Hindlimb muscle (tissue), 1 donor: ENCODE data around the gene TRNAU1AP. TPM values are rescaled to one million over a fixed set of nuclear protein-coding genes. Genes with fewer than 3 reads are reported as not detected.
"Not testable (repeated sequence)": the region's sequence is repeated elsewhere in the genome, so short reads cannot be mapped to it uniquely, and the experiment has no call there.

Source experiments
- DNase-seq: peaks from one replicate; pipeline ENCODE4 v3.0.0-alpha.2; 2013
- polyA plus RNA-seq: library from polyadenylated mRNA; unstranded; fragments of 120-200 nt; gene quantifications from one replicate; pipeline ENCODE4 v1.2.1, GENCODE V29; 2013; ENCODE audit not compliant: insufficient read length

TRNAU1AP gene
- polyA plus RNA-seq, 1 donor: 20.9 TPM

DNA sequence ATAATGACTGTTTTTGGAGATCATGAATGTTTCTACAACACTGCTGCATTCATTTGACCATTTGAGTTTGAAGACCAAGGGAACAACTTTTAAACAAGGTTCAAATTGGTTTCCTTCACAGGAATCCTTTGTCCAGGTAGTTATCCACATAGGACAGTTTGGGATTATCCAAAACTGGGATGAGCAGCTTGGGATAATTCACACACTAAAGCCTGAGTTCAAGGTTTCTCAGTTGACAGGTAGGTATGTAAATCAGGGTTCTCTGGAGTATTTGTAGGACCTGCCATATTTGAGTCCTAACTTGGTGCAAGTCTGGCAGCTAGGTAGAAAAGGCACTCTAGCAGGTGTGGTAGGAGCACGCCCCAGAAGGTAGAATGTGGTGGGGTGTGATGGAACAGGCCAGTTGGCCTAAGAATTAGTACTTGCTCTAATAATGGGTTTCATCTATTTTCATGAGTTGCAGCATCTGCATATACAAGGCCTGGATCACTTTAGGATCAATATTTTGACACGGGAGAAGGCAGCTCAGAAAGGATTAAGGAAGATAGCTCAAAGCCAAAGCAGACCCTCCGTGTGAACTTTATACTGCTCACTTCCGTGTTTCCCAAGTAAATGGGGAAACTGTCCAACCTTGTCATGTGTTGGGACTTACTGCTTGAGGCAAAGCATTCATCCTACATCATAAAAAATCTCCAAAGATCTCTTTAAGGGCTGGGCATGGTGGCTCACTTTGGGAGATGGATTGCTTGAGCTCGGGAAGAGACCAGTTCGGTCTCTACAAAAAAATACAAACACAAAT, 25.1 kb downstream of the TRNAU1AP start:
- DNase-seq: no peak

DNA sequence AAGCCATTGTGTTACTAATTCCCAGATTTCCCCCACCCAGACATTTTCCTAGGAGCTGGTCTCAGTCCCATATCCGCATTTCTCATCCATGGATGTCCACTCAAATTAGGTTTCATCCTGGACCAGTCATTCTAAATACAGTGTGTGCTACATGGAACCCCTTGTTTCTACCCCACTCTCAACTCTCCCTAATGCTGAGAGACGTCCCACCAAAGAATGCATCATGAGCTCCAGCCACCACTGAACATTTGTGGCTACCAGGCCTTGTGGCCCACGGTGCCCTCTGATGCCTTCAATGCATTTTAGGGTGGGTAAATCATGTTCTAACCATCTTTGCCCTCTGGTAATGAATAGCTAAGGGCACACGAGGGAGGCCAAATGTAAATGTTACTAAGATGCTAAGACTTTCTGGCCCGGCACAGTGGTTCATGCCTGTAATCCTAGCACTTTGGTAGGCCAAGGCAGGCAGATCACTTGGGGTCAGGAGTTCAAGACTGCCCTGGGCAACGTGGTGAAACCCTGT, 25.9 kb downstream of the TRNAU1AP start:
- no peak for DNase-seq

DNA sequence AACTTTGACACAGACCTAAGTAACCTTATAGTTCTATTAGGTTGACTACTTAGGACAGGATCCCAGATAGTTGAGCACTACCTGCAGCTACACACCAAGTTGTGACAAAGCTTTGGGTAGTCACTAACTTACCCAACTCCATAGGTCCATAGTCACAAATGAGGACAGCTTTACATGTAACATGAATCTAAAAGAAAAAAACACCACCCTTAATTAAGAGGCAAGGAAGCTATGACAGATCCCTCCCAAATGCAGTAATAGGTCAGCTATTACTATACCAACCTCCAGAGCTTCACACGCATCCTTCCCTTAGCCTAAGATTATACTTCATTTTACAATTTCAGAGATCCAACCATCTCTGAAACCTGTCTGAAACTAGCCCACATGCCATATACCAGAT, 26.5 kb downstream of the TRNAU1AP start:
- no peak for DNase-seq

DNA sequence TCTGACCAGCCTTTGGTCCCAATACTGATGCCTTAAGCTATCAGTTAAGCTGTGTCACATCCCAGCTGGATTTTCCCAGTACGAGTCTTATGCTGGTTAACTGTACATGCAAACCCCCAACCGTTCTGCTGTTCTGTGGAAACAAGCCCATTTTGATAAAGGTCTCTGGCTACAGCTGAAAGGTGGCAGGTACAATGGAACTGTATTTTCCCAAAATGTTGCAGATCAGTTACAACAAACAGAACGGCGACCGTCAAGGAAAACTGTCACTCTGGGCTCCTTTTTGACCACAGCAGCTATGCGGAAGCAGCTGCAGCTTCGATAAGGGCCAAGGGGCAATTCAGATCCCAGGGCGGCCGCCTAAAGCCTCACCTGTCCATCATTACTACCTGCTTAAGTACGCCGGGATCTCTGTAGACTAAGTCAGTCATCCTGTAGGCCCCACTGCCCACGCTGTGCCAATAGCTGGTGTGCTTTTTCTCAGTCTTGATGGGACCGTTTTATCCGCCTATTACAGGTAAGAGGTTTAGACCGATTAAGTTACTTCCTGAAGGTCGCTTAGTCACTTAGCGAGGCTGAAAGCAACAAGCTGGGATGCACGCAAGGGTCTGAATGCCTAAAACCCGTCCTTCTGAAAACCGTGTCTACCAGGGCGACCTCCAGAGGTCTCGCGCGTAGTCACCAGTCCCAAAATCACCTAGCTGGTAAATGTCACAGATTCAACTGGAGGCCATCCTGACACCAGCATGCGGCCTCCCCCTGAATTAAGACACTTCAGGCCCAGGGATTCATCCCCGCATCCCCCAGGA, 28.0 kb downstream of the TRNAU1AP start:
- peak; percentile 19 for DNase-seq

DNA sequence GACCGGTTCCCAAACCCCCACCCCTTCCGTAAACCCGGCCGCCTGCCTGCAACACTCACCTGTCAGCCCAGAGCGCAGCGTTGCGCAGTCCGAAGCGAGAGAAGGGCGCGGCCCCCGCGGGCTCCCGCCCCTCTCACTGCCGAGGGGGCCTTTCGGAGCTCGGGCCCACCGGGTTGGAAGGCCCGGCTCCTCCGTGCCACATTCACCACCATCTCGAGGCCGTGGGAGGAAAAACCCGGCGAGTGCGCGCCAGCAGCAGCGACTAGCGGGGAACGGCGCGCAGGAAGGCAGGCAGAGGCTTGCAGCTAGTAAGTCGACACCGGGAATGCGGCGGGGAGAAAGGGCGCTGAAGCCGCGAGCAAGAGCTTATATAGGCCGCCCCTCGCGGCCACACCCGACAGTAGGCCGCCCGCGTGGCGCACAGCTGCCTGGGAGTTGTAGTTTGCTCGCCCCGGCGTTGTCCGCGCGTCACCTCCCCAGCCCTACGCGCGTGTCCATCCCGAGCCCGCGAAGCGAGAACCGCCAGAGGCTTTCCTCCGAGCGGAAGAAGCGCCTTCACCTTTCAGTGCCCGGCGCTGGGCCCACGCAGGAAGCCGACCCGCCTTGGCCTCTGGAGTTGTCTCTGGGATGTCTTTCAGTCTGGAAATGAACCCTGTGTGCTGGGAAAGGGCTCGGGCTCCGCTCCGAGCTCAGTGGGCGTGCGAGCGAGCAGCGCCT, 28.8 kb downstream of the TRNAU1AP start:
- peak; percentile 96 for DNase-seq

DNA sequence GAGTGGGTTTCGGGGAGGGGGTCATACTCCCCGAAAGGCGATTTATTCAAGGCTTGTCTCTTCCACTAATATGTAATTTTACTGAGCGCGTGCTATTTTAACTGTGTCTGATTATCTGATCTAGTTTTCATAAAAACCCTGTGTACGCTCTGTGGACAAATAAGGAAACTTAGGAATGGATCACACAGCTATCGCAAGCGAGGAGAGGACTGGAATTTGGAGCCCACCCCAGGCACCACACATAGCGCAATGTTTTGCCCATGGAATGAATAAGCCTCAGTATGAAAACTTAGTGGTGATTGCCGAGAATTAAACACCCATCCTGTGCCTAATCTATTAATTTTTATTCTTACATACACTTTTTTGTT, 29.3 kb downstream of the TRNAU1AP start:
- no peak for DNase-seq

DNA sequence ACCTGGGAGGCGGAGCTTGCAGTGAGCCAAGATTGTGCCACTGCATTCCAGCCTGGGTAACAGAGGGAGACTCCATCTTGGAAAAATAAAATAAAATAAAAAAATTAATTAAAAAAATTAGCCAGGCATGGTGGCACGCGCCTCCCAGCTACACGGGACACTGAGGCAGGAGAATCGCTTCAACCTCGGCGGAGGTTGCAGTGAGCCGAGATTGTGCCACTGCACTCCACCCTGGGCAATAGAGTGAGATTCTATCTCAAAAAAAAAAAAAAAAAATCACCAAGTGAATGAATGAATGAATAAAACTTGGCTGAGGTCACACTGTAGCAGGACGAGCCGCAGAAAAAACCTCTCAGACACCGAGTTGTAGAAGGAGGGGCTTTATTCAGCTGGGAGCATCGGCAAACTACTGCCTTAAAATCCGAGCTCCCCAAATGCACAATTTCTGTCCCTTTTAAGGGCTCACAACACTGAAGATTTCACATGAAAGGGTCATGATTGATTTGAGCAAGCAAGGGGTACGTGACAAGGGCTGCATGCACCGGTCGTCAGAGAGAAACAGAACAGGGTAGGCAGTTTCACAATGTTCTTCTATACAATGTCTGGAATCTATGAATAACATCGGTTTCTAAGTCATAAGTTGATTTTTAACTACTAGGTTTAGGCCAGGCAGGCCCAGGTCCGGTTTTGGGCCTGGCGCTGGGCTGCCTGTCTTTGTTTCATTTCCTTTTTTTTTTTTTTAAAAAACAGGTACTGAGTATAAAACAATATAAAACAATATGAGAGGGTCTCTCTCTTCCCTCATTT, 33.9 kb downstream of the TRNAU1AP start:
- not testable (repeated sequence) for DNase-seq

DNA sequence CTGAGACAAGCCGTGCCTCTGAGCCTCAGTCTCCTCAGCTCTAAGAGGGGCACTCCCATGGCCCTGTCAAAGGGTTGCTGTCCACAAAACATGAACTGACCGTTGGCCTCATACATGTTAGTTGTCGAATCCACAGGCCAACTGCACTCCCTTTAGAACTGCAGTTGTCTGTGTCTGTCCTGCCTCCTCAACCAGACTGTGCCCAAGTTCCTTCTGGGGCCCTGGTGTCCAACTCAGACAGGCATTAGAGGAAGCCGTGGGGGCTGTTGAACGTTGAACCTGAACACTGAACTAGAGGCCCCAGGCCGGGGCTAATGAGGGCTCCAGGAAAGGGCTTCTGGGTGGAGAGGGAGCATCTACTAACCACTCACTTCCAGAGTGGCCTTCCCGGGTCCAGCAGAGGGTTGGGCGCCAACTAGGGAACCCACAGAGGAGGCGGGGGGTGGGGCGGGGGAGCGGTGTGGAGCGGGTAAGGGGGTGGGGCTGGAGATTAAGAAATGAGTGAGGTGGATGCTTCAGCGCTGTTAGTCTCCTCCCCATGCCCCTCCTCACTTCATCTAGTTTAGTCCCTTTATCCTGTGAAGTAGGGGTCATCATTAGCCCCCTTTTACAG, 38.9 kb downstream of the TRNAU1AP start, which contains the start of gene RAB42:
Gene RAB42 (plus strand): TSS at position 558 of the 613 bp plus-strand sequence. CDS start 247 bp downstream, outside the sequence.
- DNase-seq: no peak

DNA sequence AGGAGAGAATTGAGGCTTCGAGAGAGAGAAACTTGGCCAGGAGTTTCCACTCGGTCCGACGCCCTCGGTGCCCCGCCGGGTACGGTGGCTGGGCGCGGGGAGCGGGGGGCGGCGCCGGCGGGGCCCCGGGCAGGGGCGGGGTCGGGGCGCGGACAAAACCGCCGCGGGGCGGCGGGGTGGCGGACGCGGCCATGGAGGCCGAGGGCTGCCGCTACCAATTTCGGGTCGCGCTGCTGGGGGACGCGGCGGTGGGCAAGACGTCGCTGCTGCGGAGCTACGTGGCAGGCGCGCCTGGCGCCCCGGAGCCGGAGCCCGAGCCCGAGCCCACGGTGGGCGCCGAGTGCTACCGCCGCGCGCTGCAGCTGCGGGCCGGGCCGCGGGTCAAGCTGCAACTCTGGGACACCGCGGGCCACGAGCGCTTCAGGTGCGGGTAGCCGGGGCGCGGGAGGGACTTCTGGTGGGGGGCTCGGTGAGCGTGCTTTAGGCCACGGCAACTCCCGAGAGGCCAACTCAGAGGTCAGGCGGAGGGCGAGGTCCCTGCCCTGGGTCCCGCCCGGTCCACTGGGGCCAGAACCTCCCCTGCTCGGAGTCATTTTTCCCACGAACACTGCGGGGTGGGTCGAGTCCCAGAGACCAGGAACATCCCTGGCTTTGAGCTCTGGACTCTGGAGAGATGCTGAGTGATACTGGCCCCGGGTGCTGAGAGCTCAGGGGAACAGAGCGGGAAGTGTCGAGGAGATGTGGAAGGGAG, 39.6 kb downstream of the TRNAU1AP start:
- DNase-seq: peak; percentile 46

DNA sequence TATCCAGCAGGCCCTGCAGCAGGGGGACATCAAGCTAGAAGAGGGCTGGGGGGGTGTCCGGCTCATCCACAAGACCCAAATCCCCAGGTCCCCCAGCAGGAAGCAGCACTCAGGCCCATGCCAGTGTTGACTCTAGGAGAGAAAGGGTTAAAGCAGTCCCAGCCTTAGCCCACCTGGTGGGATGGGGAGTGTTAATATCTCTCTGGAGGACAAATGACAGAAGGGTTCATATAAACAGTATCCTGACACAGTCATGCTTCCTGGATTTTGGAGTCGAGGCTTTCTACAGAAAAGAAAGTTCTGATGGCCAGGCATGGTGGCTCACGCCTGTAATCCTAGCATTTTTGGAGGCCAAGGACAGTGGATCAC, 41.1 kb downstream of the TRNAU1AP start:
- not testable (repeated sequence) for DNase-seq

DNA sequence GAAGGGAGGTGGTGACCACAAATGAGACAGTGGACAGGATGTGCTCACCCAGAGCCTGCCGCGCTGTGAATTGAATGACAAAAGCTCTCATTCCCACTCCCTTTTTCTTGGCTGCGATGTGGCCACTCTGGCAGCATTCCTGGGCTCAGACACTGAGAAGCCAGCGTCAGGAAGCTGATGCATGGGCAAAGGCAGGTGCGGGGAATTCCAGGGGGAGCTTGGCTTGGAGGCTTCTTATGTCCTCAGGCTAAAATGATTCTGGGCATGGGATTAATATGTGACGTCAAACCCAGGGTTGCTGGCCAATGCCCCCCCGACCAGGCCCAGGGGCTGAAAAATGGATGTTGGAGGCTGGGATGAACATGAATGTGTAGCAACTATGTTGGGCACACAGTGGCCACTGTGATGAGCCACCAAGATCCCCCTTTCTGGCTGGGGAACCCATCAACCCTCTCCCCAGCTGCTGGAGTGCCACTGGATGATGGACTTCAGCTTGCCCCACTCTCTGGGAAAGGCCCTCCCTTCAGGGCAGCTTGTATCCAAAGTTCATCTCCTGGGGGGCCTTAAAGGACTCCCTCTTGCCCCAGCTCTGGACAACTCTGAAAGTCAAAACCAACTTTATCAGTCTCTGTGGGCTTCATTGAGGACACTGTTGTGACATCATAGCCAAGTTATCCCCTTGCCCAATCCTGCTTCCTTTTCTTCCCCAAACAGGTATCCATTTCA, 42.0 kb downstream of the TRNAU1AP start:
- peak; percentile 62 for DNase-seq

DNA sequence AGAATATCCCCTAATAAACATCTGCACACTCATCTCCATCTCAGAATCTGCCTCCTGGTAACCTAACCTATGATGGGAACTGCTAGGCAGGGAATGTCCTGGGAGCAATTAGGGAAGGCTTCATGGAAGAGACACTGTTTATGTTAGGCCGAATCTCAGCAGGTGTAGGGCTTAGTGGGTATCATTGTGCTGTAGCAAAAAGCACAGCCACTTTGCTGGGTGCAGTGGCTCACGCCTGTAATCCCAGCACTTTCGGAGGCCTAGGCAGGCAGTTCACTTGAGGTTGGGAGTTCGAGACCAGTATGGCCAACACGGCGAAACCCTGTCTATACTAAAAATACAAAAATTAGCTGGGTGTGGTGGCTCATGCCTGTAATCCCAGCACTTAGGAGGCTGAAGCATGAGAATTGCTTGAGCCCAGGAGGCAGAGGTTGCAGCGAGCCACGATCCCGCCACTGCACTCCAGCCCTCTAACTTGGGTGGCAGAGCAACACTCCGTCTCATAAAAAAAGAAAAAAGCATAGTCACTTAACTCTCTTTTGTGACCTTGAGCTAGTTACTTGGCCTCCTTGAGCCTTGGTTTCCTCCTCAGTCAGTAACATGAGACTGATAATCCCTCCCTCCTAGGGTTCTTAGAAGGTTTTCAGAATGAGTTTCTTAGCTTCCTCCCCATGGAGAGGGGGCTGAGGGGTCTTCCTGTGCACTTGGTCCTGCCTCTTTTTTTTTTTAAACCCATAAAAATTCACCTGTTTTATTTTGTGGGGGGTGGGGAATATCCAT, 42.7 kb downstream of the TRNAU1AP start:
- DNase-seq: no peak

DNA sequence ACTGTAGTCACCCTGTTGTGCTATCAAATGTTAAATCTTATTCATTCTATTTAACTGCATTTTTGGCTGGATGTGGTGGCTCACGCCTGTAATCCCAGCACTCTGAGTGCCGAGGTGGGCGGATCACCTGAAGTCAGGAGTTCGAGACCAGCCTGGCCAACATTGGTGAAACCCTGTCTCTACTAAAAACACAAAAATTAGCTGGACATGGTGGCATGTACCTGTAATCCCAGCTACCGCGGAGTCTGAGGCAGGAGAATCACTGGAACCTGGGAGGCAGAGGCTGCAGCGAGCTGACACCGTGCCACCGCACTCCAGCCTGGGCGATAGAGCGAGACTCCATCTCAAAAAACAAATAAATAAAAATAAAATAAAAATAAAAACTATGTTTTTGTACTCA, 43.4 kb downstream of the TRNAU1AP start:
- not testable (repeated sequence) for DNase-seq

DNA sequence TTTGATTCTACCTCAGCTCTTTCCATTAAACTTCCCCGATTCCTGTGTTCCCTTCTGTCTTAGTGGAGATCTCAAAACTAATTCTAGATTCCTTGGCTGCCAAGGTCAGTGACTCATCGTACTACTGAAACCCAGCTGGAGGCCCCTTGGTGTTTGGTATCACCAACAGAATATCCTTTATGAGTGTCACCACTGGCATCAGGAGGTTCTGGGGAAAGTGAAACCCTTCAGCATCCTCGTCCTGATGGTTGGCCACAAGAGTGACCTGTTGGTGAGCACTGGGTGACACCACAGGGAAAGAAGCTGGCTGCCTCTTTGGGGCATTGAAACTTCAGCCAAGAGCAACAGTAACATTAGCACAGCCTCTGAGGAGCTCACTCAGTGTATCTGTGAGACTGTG, 48.8 kb downstream of the TRNAU1AP start:
- no peak for DNase-seq

DNA sequence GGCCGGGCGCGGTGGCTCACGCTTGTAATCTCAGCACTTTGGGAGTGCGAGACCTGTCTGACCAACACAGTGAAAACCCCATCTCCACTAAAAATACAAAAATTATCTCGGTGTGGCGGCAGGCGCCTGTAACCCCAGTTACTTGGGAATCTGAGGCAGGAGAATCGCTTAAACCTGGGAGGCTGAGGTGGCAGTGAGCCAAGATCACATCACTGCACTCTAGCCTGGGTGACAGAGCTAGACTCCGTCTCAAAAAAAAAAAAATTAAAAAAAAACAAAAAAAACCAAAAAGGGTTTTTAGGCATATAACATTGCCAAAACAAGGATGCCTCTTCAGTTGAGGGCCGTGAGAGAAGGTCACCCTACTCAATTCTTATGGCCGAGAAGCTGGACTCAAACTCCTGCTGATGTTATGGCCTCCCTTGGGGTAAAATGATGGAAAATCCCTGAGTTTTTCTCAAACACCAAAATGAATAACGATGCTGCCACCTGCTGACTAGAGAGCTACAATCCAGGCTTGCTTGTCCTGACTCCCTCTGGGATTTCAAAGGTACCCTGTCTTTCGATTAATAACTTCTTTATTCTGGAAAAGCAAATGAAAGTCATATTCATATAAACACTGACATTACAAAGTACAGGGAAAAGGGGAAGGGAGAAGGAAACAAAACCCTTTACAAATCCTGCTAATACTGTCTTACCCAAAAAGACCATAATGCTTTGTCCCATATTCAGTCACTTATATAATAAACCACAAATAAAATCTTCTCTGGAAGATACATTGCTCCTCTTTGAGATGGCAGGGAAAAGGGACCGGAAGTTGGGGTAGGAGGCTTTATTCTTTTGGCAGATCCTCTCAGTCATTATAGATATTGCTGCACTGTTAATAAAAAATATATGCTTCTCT, 49.9 kb downstream of the TRNAU1AP start:
- DNase-seq: peak; percentile 84

DNA sequence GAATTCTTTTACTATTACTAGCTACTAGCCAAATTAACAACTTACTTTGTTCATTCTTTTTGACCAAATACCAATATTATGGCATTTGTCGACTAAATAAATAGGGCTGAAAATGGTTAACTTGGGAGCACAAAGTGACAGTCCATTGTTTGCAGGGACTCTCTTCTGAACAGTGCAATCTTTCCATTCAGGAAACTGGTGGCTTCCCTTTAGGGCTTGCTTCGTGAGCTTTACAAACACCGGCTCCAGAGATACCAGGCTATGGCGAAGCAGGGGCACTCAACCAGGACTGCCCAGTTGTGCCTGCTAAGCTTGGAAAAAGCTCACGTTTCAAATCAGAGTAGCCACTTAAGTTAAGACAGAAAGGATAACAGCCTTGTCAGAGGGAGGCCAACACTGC, 51.5 kb downstream of the TRNAU1AP start:
- DNase-seq: no peak

DNA sequence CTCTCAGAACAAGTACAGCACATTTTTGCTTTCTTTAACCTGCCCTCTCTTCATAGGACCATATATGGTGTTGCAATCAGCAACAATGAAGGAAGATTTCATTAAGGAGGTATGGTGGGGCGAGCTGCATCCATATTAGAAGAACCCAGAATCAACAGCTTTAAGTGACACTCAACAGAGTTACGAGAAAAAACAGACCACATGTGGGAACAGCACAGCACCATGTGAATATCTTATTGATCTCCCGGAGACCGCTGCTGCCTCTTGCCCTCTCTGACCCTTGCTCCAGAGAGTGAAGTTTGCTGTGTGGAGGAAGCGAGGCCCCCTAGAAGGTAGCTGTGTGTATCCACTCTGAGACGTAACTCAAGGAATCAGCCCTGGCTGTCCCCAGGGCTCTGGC, 52.1 kb downstream of the TRNAU1AP start:
- DNase-seq: no peak

DNA sequence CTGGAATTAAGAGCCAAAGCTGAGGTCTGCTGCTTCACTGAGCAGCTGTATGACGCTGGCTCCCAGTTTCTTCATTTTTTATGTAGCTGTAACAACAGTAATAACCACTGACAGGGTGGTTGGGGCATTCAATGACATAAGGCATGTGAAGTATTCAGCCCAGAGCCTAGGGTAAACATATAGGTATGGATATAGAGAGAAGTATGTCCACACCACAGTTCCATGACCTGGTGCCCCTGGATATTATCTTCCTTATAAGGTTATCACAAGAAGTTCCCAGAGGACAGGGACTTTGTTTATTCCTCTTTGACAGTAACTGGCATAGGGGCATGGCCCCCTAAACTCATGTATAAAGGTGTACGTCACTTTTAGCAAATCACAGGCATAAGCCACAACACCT, 53.9 kb downstream of the TRNAU1AP start:
- no peak for DNase-seq
